DND-41 (cell line): ENCODE measurements around the gene GBP5.

ENCODE experiments used
- CTCF ChIP-seq: IDR thresholded peaks from 2 replicates; pipeline ENCODE4 v1.5.1; 2012; ENCODE audit warnings: borderline replicate concordance, low read length, moderate library complexity, mild to moderate bottlenecking; ENCODE audit not compliant: poor library complexity, severe bottlenecking; ENCODE audit errors: extremely low read depth
- EZH2 ChIP-seq: IDR thresholded peaks from 3 replicates; pipeline ENCODE4 v1.6.1; 2012; ENCODE audit warnings: borderline replicate concordance, low read depth, mild to moderate bottlenecking, moderate library complexity, low read length, inconsistent platforms; ENCODE audit not compliant: severe bottlenecking

DNA sequence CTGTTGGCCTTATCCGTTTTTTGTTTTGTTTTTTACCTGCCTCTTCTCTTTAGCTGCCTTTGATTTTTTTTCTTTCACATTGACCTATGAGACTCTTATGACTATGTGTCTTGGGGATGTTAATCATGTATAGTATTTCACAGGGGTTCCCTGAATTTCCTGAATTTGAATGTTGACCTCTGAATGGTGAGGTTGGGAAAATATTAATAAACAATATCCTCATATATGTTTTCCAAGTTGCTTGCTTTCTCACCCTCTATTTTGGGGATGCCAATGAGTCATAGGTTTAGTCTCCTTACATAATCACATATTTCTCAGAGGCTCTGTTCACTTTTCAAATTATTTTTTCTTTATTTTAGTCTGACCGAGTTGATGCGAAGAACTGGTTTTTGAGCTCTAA, 29.6 kb downstream of the GBP5 start:
- TF ChIP-seq CTCF (no peak), EZH2 (no peak)
